GOT3 (cell line): ENCODE results near the gene ALDH1L1.

ENCODE experiments used
- DNase-seq: peaks from one replicate; lab custom pipeline; 2025; ENCODE audit warnings: mixed read lengths; lab: John Stamatoyannopoulos, UW

The ALDH1L1 gene

DNA sequence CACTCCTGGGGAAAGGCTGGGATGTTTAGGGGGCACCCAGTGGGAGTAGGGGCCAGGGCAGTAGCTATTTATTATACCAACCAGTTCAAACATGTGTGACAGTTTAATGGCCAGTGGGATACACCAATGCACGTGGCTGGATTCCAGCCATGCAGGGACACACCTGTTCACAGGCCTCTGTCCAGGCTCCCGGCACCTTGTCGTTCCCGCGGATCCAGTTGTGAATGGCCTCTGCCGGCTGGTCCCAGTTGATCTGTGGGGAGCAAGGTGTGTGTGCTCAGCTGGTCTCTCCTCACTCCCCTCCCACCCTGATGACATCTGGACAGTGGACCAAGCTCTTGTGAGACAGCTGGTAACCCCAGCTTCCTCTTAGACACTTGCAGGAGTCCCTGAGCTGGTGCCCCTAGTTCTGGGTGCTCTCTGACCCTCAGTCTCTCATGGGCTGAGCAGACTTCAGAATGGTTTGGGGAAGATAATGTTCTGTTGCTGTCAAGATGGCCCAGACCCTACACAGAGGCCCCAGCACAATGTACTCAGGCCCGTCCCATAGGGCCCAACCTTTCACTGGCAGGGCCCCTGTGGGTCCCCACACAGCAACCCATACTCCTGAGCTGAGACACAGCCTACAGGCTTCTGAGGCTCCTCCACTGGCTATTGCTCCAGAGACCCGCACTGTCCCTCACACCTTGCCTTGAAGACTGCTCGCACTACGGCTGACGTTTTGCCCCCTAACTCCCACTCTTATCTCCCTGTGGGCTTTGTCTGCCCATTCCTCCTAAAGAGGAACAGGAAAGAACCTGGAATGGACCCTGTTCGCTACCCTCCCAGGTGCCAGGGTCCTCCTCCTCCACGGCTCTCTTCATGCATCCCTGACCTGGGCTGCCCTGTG lies 25.8 kb downstream of the ALDH1L1 start:
- DNase-seq = no peak

DNA sequence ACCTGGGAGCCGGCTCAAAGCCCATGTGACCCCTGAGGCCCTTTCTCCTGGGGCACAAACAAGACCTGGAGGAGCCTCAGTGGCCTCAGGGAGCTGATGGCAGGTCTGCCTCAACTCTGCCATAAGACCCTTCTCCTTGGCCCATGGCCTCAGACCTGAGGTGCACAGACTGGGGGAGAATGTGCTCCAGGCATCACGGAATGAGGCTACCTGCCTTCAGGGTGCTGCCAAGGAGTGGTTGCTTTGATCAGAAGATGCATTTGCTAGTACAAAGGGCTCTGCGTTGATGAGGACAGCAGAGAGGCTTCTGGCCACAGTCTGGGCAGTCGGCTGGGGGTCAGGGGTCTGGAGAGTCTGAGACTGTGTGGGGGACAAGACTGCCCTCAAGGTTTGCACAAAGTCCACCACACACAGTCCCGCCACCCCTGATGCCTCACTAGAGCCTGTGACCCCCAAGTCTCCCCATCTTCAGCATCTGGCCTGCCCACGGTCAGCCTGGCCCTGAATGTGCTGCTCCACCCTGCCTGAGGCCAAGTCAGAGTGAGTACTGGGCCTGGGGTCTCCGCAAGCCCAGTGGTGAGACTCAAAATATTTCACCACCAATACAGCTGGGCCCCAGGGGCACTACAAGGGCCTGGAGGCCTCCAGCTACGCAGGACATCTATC lies 26.6 kb downstream of the ALDH1L1 start:
- DNase-seq = no peak

DNA sequence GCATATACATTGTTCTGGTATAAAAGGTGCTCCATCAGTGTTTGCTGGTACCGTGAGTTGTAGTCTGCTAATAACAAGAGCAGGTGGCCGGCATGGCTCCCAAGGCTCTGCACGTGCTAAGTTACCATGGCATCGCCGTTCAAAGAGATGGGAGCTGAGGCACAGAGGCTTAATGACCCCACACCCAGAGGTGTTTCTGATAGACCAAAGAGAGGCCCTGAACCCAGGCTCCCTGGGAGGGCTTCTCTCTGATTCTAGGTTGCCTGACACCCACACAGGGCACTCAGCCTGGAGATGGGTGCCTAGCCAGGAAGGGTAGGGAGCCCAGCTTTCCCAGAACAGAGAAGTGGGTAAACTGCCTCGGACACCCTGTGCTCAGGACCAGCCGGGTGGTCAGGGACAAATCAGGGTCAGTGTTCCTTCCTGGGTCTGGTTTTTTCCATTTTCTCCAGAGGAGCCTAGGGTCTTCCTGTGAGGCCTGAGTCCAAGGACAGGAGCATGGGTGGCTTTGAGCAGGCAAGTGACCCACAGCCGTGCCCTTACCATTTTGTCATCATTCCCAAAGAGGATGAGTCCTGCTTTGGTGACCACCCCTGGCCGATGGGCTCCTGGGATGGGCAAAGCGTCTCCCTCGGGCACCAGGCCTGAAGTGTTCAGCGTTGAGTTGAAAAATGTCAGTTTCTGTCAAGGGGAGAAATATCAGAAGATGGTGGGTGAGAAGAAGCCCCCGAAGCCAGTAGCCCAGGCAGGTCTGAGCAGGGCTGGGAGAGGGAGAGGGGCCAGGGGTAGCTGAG lies 27.3 kb downstream of the ALDH1L1 start:
- DNase-seq = no peak

DNA sequence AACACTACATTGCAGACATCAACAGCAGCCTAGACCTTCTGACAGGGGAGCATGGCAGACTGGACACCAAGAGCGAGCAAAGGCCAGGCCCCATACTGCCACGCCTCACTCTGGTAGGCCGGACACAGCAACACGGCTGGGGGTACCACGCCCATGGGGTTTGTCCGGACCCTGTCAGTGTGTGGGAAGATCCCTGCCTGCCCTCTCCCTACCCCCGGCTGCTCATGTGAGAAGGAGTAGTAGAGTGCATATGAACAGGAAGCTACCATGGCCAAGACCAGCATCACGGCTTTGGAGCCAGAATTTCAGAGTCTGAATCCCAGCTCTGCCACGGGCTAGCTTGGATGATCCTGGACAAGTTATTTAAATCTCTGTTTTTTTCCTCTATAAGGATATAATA lies 27.9 kb downstream of the ALDH1L1 start:
- no peak for DNase-seq

DNA sequence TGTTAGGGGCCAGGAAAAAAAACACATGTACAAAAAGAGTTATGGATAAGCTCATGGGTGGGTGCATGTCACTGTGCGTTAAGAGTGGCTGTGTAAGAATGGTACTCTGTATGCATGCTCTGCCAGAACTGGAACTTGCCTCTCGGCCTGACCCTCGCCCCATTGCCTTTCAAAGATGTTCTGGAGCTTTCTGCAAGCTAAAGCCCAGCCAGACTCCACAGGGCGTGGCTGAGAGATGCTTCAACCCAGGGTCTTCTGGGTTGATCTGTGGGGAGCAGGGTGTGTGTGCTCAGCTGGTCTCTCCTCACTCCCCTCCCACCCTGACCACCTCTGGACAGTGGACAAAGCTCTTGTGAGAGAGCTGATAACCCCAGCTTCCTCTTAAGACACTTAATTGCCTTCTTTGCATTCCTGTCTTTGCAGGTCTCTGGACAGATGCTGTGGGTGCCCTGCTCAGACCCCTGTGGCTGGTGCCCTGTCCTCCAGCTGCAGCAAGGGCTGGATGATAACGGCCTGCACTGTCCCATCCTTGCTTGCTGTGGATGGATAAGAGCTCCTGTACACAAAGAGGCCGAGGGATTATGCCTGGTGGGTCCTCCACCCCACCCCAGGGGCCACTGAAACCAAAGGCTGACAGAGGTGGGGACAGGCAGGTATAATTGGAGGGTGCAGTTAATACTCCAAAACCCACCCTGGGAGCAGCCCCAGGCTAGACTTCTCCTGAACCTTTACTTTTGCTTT lies 28.7 kb downstream of the ALDH1L1 start:
- no peak for DNase-seq

DNA sequence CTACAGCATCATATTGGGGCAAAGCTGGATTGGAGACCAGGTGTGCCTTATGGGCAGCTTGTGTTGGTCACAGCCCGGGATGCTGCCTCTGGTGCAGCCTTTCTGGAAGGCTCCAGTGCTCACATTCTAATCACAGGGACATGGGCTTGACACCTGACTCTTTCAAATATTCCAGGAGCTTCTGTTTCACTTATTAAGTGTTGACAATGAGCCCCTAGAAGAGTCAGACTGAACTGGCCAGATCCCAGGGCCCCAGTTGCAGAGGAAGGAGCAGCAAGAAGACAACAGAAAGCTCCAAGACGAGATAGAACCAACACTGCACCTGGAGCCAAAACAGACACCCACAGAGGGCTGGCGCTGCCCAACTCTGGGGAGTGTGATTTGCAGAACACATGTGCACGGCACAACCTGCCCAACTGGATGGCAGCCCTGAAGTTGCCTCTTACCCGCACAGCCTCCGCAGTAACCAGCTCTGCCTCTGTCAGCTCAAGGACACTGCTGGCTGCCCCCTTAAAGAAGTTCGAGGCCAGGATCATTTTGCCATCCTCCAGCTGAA lies 30.3 kb downstream of the ALDH1L1 start:
- no peak for DNase-seq

DNA sequence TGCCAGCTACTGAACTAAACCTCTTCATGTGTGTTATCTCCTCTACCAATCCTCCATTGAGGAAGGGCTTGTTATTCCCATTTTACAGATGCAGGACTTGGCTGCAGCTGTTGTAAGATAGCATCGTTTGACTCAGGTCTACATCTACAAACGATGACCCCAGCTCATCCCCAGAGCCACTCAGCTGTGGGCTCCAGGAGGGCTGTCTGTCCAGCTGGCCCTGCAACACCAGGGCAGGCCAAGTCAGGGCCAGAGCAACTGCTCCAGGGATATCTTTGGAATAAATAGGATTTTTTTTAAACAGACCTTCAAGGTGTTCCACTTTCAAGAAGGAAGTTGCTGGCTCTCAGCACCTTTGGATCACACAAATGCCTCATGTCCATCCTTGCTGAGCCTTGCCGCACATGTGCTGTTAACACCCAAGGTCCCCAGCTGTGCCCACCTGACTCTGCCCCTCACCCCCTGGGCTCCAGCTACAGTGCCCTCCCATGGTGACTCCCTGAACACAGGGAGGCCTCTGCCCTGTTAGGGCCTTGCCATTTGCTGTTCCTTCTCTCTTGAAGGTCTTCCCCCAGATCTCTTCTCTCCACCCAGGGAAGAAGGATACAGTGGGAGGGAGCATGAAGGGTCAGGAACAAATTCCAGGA lies 31.0 kb downstream of the ALDH1L1 start:
- DNase-seq = no peak

DNA sequence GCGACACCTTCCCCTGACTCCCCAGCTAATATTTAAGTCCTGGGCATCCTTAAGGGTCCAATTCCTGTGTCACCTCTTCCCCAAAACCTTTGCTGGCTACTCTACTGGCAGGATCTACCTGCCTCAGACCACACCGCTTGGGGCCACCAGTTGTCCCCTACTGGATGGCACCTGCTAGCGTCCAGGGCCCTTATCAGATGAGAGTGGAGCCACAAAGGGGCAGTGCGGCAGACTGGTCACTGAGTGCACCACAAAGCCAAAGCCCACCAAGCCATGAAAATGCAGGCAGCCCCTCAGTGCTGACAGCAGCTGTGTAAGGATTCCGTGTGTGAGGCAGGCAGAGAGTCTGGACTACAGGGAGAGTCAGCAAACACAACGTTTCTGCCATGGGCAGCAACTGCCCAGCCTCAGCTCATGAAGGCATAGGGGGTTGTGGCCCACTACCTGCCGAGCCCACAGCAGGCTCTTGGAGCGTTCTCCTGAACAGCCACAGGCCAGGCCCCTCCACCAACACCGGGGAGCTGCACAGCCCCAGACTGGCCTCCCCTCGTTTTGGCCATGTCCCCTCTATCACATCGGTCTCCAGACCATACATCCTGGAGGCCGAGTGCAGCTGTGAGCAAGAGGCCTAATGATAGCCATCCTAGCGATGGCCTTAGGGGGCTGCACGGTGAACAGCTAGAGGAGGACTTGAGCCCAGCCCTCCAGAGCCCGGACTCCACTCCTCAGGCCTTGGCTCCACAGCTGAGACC lies 32.3 kb downstream of the ALDH1L1 start:
- no peak for DNase-seq

DNA sequence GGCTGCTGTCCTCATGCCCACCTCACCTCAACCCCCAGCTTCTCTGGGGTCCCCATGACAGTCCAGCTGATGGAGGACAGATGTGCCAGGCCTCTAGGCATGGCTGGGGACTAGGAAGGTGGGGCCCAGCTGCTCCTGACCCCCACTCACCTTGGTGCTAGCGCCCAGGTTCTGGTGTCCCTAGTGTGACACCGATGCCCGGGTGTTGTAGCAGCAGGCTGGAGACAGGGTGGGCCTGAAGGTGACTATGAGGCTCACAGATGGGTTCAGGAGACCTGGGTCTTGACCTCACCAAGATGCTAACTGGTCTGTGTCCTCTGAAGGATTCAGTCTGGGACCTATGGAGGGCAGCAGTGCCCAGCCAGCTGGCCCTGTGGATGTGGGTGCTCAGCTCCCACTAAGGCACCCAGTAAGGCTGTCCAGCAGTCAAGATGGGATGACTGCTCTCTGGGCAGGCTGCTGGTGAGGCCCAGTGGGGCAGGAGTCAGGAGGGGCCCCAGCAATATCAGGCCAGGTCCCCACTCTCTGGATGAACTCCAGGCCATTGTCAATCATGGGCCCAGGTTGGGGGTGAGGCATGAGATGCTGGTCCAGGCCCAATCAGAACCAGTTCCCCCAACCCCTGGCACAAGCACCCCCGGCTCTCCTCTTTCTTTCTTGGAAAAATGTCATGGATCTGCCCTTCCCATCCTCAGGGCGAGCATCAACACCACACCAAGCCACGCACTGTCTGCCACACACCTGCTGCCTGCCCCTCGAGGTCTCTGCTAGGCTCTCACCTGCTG lies 33.0 kb downstream of the ALDH1L1 start:
- no peak for DNase-seq

DNA sequence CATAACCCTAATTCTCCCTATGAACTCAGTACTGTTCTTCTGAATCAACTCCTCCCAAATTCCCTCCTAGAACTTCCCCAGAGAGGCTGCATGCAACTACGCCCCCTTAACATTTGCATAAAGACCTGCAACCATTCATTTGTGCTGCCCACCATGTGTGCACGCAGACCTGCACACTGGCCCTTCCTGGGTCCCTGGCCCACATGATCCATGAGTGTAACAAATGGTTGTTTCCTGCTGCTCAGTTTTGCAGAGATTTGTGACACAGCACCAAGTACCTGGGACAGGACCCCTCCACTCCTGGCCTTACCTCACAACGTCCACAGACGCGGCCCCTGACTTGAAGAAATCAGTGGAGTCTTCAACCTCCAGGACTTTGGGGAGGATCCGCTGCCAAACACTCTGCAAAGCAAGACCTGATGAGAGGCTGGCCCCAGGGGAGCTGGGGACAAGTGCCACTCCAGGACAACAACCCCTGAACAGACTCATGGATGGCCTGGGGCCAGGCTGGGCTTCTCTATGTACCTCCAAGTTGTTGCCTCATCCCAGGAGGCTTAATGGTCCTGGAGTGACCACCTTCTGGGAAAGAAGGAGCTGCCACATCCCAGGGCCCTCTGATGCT lies 33.8 kb downstream of the ALDH1L1 start:
- no peak for DNase-seq

DNA sequence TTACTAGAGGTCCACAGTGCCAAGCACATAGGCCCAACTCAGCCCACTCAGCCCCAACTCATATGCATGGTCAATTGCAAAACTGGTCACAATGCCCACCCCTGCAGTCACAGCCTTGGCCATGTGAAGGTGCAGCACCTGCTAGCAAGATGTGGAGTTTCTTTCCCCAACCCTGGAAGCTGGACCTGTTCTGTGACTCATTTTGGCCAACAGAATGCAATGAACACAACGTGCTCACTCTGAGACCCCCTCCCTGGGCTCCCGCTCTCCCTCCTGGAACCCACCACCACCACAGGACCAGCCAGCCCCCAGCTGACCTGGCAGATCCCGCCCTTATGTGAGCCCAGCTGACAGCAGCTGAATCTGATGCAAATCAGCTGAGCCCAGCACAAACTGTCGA lies 34.4 kb downstream of the ALDH1L1 start:
- DNase-seq = no peak

DNA sequence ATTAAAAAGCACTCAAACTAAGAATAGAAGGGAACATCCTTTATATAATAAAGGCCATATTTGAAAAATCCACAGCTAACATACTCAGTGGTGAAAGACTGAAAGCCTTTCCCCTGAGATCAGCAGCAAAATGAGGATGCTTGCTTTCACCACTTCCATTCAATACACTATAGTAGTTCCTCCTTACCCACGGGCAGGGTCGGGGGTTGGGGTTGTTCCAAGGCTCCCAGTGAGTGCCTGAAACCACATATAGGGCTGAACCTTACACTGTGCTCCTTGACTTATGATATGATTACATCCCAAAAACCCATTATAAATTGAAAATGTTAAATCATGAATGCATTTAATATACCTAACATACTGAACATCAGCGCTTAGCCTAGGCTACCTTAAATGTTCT lies 37.7 kb downstream of the ALDH1L1 start:
- no peak for DNase-seq

DNA sequence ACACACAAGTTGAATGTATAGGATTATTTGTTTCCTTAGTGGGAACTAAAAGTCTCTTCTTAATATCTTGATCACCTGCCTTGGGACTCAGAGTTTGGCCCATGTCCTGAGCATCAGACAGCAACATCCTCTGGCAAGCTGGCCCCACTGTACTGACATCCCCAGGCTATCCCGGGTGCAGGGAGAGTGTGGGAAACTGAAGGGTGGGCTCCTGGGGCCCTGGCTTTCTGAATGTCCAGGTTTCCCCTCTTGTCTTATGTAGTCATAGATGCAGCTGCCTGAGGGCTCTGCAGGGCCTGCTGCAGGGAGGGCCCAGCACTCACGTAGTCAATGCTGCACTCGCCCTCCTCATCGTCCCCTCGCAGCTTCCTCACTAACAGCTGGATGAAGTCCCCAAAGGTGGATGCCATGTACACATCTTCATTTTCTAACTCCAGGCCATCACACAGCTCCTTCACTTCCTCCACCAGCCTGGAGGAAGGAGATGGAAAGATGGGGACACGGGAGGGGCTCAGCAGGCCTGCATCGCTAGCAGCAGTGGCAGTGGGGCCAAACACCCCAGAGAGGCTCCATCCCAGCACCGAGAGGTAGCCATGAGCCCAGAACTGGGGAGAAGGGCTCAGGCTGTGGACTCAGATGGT lies 42.8 kb downstream of the ALDH1L1 start:
- no peak for DNase-seq

DNA sequence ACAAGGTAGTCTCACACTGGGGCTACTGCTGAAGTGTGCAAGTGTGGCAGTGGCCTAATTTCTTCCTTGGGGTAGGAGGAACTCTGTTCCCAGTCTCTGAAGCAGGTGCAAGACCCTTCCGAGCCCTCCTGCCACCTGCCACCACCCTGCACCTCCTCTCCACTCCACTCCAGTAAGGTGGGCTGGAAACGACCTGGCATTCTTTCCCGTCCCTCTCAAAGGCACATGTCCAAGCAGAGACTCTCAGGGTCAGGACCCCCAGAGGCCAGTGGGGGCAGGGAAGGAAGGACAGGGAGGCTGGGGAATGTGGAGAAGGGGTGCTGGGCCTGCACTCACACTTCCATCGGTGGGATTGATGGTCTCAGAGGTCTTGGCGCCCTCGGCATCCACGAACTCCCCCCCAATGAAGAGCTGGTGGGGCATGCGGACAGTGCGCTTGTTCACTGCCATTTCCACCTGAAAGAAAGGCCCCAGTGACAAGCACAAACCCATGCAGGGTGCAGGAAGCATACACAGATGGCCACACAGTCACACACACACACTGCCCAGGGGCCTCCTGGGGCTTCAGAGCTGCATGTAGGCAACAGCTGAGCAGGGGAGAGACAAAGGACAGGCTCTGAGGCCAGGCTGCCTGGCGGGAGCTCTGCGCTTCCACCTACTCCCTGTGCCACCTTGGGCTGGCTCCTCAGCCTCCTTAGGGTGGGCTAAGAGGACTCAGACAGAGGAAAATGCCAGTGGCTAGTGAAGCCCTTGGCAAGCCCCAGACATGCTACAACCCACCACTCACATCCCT lies 43.8 kb downstream of the ALDH1L1 start:
- DNase-seq = no peak

DNA sequence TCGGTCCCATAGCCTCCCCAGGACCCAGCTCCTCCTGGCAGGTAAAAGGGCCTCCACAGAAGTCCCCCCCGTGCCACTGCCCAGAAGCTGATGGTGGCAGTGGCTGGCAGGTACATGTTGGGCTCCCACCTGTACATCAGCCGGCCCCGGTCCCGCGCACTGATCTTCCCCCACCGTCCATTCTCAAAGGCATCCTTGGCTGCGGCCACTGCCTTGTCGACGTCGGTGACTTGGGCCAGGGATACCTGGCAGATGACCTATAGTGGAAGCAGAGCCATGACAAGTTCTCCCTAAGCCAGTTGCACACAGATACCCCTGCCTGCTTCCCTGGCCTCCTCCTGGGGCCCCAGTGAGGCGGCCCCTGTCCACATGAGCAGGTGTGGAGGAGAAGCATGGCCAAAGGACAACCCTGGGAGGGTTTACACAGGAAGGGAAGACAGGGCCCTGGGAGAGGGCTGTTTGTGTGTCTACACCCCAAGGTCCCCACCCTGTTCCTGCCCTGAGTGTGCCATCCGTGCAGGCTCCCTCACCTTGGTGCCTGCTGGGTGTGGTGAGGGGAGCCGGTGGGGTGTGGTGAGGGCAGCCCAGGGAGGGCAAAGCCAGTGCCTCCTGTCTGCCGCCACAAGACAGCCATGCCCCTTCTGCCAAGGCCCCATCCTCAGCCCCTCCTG lies 44.8 kb downstream of the ALDH1L1 start:
- DNase-seq = no peak

DNA sequence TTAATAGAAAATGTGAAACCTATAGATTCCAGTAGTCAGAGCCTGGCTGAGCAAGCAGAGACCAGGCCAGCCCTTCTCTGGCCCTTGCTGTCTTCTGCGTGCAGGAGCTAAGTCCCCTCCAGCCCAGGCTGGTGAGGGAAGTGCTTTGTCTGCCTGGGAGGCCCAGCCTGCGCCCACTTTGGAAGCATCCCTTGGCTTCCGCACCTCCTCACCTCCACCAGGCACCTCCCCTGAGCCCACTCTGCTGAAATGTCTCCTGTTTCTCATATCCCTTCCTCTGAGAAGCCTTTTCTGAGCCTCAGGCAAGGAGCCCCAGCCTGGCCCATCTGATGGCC lies 45.3 kb downstream of the ALDH1L1 start:
- DNase-seq = no peak

DNA sequence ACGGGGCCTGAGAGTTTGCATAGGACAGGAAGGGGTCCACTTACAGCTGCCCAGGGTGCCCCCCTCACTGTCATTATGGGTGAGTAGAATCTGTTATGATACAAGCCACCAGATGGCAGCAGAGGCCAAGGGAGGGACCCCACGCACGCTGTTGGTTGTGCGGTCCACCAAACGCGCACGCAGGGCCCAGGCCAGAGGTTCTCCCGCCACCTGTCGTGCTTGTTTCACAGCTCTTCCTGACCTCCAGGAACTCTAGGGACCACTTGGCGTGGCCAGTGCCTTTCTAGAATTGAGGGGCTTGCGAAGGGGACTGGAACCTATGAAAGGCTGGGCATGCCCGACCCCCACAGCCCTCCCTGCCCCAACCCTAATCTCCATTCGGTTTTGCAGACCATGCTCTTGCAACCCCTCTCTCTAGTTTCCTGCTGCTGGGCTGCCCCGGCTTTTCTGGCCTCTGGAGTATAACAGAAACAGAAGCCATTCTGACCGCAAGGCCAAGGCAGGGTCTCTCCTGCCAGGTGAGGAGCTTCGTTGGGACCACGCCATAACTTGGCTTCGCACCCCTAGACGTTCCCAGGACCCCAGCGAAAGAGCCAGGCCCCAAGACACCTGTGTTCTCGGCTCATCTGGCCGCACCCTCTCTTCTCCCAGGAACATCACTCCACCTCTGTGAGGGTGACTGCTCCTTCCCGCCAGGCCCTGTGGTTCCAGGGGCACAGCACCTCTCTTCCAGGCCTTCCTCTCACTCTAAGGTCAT lies 46.0 kb downstream of the ALDH1L1 start:
- no peak for DNase-seq
